22Rv1 (cell line): ENCODE measurements around the gene FHOD3.

Source experiments
- ZFX ChIP-seq: fragments of 450-650 bp; IDR thresholded peaks from 2 replicates; pipeline ENCODE4 v1.6.1; 2017; ENCODE audit warnings: antibody characterized with exemption, borderline replicate concordance
- TF ChIP-seq, protein P1 (sequence below): fragments of 450-650 bp; IDR thresholded peaks from 2 replicates; pipeline ENCODE4 v1.5.1; 2017; ENCODE audit warnings: mild to moderate bottlenecking

GRCh38 chr18:36543030-36543429 is 245.5 kb downstream of the FHOD3 start:
- TF ChIP-seq, protein P1, sequence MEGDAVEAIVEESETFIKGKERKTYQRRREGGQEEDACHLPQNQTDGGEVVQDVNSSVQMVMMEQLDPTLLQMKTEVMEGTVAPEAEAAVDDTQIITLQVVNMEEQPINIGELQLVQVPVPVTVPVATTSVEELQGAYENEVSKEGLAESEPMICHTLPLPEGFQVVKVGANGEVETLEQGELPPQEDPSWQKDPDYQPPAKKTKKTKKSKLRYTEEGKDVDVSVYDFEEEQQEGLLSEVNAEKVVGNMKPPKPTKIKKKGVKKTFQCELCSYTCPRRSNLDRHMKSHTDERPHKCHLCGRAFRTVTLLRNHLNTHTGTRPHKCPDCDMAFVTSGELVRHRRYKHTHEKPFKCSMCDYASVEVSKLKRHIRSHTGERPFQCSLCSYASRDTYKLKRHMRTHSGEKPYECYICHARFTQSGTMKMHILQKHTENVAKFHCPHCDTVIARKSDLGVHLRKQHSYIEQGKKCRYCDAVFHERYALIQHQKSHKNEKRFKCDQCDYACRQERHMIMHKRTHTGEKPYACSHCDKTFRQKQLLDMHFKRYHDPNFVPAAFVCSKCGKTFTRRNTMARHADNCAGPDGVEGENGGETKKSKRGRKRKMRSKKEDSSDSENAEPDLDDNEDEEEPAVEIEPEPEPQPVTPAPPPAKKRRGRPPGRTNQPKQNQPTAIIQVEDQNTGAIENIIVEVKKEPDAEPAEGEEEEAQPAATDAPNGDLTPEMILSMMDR: no peak
- no peak for TF ChIP-seq ZFX
